ENCODE data around the gene ORM1.

ORM1 gene

DNA sequence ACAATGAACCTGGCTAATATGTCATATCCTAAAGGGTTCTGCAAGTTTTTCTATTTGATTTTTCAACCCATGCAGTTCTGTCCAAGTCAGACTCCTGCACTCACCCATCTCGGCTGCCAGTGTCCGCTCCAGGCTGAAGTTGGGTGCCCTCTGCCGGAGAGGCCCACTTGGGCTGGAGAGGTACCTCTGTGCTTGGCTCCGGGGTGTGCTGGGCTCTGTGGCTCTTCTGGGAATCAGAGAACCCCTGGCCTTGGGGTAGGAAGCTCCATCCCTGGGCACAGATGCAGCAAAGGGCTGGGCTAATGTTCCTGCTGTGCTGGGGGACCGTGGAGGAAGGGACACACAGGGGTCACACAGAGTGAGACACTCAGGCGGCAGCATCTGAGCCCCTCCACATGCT, 32.9 kb downstream of the ORM1 start:
- H3K36me3 ChIP-seq (ENCODE audit: control insufficient read depth, low read depth, low read length), result peaks cover 67% of the 10 kb centered on the region
- H3K4me1 ChIP-seq (ENCODE audit: control insufficient read depth, low read depth, low read length), result no peaks in the 10 kb centered on the region
- H3K9ac ChIP-seq (ENCODE audit: low read length), result no peak overlapping the region
- H3K9me3 ChIP-seq (ENCODE audit: control insufficient read depth, low read depth, low read length), result no peaks in the 10 kb centered on the region
- no peak overlapping the region for H3K4me3 ChIP-seq (ENCODE audit: low read length)
- H3K27ac ChIP-seq (ENCODE audit: low read length), result no peak overlapping the region
- no peaks in the 10 kb centered on the region for H3K27me3 ChIP-seq (ENCODE audit: control insufficient read depth, insufficient read depth, low read length)

GRCh38 chr9:114356792-114357191, 33.9 kb downstream of the ORM1 start:
- Histone ChIP-seq H3K4me1 (ENCODE audit: control insufficient read depth, low read depth, low read length) (no peaks in the 10 kb centered on the region), H3K9ac (ENCODE audit: low read length) (no peak overlapping the region), H3K9me3 (ENCODE audit: control insufficient read depth, low read depth, low read length) (no peaks in the 10 kb centered on the region), H3K27ac (ENCODE audit: low read length) (no peak overlapping the region), H3K4me3 (ENCODE audit: low read length) (no peak overlapping the region), H3K27me3 (ENCODE audit: control insufficient read depth, insufficient read depth, low read length) (no peaks in the 10 kb centered on the region), H3K36me3 (ENCODE audit: control insufficient read depth, low read depth, low read length) (peaks cover 71% of the 10 kb centered on the region)

DNA sequence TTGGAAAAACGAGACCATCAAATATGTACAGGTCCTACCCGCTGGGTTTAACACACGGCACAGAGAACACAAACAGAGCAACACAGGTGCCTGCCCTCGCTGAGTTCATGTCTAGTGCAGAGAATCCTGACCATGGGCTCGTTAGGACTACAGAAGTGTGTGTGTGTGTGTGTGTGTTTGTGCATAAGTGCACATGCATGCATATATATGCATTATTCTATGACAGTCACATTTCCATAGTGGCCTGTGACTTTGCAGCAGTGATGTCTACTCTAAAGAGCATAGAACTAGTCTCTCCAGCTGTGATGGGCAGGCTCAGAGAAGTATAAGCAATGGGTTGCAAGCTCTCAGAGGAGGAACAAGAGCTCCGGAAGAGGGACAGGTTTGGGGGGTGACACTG, 34.5 kb downstream of the ORM1 start:
- Histone ChIP-seq H3K9me3 (ENCODE audit: control insufficient read depth, low read depth, low read length) (no peaks in the 10 kb centered on the region), H3K36me3 (ENCODE audit: control insufficient read depth, low read depth, low read length) (peaks cover 72% of the 10 kb centered on the region), H3K27me3 (ENCODE audit: control insufficient read depth, insufficient read depth, low read length) (no peaks in the 10 kb centered on the region), H3K27ac (ENCODE audit: low read length) (no peak overlapping the region), H3K4me3 (ENCODE audit: low read length) (no peak overlapping the region), H3K9ac (ENCODE audit: low read length) (no peak overlapping the region), H3K4me1 (ENCODE audit: control insufficient read depth, low read depth, low read length) (no peaks in the 10 kb centered on the region)

DNA sequence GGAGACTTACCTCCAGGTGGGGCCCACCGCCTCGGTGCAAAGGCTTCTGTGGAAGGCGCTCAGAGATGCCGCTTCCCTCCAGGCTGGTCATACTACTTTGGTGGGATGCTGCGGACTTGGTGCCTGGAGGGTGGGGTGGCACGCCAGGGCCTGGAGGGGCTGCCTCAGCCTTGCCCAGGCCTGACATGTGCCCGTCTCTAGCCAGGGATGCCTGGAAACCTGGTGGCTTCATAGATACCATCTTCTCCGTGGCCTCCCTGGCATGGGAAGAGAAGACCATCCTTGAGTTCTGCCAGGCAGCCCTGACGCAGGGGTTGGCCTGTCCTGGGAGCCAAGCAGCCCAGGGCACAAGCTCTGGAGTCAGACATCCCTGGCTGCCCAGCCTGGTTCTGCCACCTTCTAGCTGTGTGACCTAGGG, 35.0 kb downstream of the ORM1 start:
- Histone ChIP-seq H3K4me3 (ENCODE audit: low read length) (no peak overlapping the region), H3K27me3 (ENCODE audit: control insufficient read depth, insufficient read depth, low read length) (no peaks in the 10 kb centered on the region), H3K27ac (ENCODE audit: low read length) (no peak overlapping the region), H3K4me1 (ENCODE audit: control insufficient read depth, low read depth, low read length) (no peaks in the 10 kb centered on the region), H3K9me3 (ENCODE audit: control insufficient read depth, low read depth, low read length) (no peaks in the 10 kb centered on the region), H3K9ac (ENCODE audit: low read length) (no peak overlapping the region), H3K36me3 (ENCODE audit: control insufficient read depth, low read depth, low read length) (peaks cover 73% of the 10 kb centered on the region)

DNA sequence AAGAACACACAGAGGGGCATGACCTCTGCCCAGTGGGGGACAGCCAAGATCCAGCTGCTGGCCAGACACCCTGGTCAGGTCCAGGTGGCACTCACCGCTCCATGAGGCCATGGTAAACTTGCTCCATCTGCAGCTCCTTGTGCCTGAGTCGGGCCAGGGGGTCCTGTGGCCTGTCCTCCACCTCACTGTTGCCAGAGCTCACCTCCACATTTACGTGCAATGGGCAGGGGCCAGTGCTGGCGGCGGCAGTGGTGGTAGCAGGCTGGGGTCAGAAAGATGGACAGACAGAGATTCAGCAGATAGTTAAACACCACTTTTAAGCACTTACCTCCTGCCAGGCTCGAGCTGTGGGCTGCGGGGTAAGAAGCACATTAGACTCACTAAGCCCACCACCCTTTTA, 36.9 kb downstream of the ORM1 start:
- Histone ChIP-seq H3K9me3 (ENCODE audit: control insufficient read depth, low read depth, low read length) (no peaks in the 10 kb centered on the region), H3K27me3 (ENCODE audit: control insufficient read depth, insufficient read depth, low read length) (no peaks in the 10 kb centered on the region), H3K9ac (ENCODE audit: low read length) (no peak overlapping the region), H3K36me3 (ENCODE audit: control insufficient read depth, low read depth, low read length) (peaks cover 84% of the 10 kb centered on the region), H3K4me1 (ENCODE audit: control insufficient read depth, low read depth, low read length) (no peaks in the 10 kb centered on the region), H3K4me3 (ENCODE audit: low read length) (no peak overlapping the region), H3K27ac (ENCODE audit: low read length) (no peak overlapping the region)

DNA sequence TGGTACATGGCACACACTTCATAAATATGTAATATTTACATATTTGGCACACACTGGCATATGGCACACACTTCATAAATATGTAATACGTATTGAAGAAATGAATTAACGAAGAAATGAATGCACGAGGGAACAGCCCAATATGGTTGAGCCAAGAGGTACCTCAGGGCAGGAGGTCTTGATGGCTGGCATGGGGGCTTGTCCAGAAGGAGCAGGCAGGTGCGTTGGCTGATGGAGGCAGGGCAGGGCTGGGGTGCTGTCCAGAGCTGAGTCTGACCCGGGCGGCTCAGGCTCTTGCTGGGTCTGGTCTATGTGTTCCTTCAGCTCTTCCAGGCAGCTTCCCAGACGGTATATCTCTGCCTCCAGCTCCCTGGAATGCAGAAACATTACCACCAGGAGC, 38.6 kb downstream of the ORM1 start:
- no peak overlapping the region for H3K27ac ChIP-seq (ENCODE audit: low read length)
- no peak overlapping the region for H3K9ac ChIP-seq (ENCODE audit: low read length)
- no peaks in the 10 kb centered on the region for H3K4me1 ChIP-seq (ENCODE audit: control insufficient read depth, low read depth, low read length)
- H3K27me3 ChIP-seq (ENCODE audit: control insufficient read depth, insufficient read depth, low read length), result no peaks in the 10 kb centered on the region
- H3K4me3 ChIP-seq (ENCODE audit: low read length), result no peak overlapping the region
- H3K9me3 ChIP-seq (ENCODE audit: control insufficient read depth, low read depth, low read length), result no peaks in the 10 kb centered on the region
- peaks cover 72% of the 10 kb centered on the region for H3K36me3 ChIP-seq (ENCODE audit: control insufficient read depth, low read depth, low read length)

DNA sequence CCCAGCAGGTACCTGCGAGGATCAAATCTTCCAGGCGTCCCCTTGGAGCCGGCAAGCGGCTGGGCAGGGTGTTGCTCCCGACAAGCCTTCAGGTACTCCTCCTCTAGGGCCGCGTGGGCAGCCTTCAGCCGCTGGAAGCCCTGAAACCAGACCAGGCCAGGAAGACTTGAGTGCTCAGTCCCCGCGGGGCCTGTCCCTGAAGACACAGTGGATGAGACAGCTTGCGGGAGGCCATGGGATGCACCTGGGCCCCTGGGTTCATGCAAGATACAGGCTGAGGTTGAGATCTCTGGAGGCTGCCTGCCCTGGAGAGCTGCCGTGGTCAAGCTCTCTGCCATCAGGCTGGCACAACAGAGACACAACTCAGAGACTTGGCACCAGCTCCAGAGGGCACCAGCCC, 39.5 kb downstream of the ORM1 start:
- Histone ChIP-seq H3K9me3 (ENCODE audit: control insufficient read depth, low read depth, low read length) (no peaks in the 10 kb centered on the region), H3K27ac (ENCODE audit: low read length) (no peak overlapping the region), H3K36me3 (ENCODE audit: control insufficient read depth, low read depth, low read length) (peaks cover 70% of the 10 kb centered on the region), H3K4me1 (ENCODE audit: control insufficient read depth, low read depth, low read length) (no peaks in the 10 kb centered on the region), H3K4me3 (ENCODE audit: low read length) (no peak overlapping the region), H3K27me3 (ENCODE audit: control insufficient read depth, insufficient read depth, low read length) (no peaks in the 10 kb centered on the region), H3K9ac (ENCODE audit: low read length) (no peak overlapping the region)

GRCh38 chr9:114363424-114363823, 40.5 kb downstream of the ORM1 start:
- H3K36me3 ChIP-seq (ENCODE audit: control insufficient read depth, low read depth, low read length), result peaks cover 69% of the 10 kb centered on the region
- no peak overlapping the region for H3K9ac ChIP-seq (ENCODE audit: low read length)
- no peaks in the 10 kb centered on the region for H3K27me3 ChIP-seq (ENCODE audit: control insufficient read depth, insufficient read depth, low read length)
- no peak overlapping the region for H3K4me3 ChIP-seq (ENCODE audit: low read length)
- H3K9me3 ChIP-seq (ENCODE audit: control insufficient read depth, low read depth, low read length), result no peaks in the 10 kb centered on the region
- no peaks in the 10 kb centered on the region for H3K4me1 ChIP-seq (ENCODE audit: control insufficient read depth, low read depth, low read length)
- H3K27ac ChIP-seq (ENCODE audit: low read length), result no peak overlapping the region

GRCh38 chr9:114364134-114365041, 41.5 kb downstream of the ORM1 start:
- Histone ChIP-seq H3K36me3 (ENCODE audit: control insufficient read depth, low read depth, low read length) (peaks cover 61% of the 10 kb centered on the region), H3K27me3 (ENCODE audit: control insufficient read depth, insufficient read depth, low read length) (no peaks in the 10 kb centered on the region), H3K4me3 (ENCODE audit: low read length) (no peak overlapping the region), H3K9ac (ENCODE audit: low read length) (no peak overlapping the region), H3K27ac (ENCODE audit: low read length) (no peak overlapping the region), H3K9me3 (ENCODE audit: control insufficient read depth, low read depth, low read length) (no peaks in the 10 kb centered on the region), H3K4me1 (ENCODE audit: control insufficient read depth, low read depth, low read length) (peaks cover 5% of the 10 kb centered on the region)

DNA sequence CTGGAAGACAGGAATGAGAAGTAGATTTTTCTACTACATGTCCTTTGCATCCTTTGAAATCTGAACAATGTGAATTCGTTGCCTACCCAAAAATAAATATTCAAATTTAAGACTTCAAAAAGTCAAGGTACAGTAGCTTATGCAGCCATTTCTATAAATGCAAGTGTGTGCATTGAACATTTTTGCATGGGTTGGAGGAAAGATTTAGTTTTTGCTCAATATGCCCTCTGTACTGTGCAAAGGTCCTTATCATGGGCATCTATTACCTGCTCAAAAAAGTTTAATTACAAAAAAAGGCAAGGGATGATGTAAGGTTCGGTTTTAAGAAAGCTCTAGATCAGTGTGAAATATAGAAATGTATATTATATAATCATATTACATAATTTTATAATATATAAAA, 42.3 kb downstream of the ORM1 start:
- peaks cover 13% of the 10 kb centered on the region for H3K4me1 ChIP-seq (ENCODE audit: control insufficient read depth, low read depth, low read length)
- no peak overlapping the region for H3K9ac ChIP-seq (ENCODE audit: low read length)
- H3K9me3 ChIP-seq (ENCODE audit: control insufficient read depth, low read depth, low read length), result no peaks in the 10 kb centered on the region
- H3K27me3 ChIP-seq (ENCODE audit: control insufficient read depth, insufficient read depth, low read length), result no peaks in the 10 kb centered on the region
- H3K4me3 ChIP-seq (ENCODE audit: low read length), result no peak overlapping the region
- H3K27ac ChIP-seq (ENCODE audit: low read length), result no peak overlapping the region
- H3K36me3 ChIP-seq (ENCODE audit: control insufficient read depth, low read depth, low read length), result peaks cover 53% of the 10 kb centered on the region

- Histone ChIP-seq H3K36me3 (ENCODE audit: control insufficient read depth, low read depth, low read length) (peaks cover 40% of the 10 kb centered on the region), H3K27me3 (ENCODE audit: control insufficient read depth, insufficient read depth, low read length) (no peaks in the 10 kb centered on the region), H3K9me3 (ENCODE audit: control insufficient read depth, low read depth, low read length) (no peaks in the 10 kb centered on the region), H3K27ac (ENCODE audit: low read length) (no peak overlapping the region), H3K9ac (ENCODE audit: low read length) (no peak overlapping the region), H3K4me1 (ENCODE audit: control insufficient read depth, low read depth, low read length) (peaks cover 25% of the 10 kb centered on the region), H3K4me3 (ENCODE audit: low read length) (no peak overlapping the region)
Observed at GRCh38 chr9:114366334-114367128, 43.6 kb downstream of the ORM1 start.

All from iPS-18a (cell line).